ENCODE data around the gene GAL3ST3. TPM values are rescaled to one million over a fixed set of nuclear protein-coding genes. Genes with fewer than 3 reads are reported as not detected.

The GAL3ST3 gene
- total RNA-seq, 1 donor from 2014 or later, result under 0.01 TPM

DNA sequence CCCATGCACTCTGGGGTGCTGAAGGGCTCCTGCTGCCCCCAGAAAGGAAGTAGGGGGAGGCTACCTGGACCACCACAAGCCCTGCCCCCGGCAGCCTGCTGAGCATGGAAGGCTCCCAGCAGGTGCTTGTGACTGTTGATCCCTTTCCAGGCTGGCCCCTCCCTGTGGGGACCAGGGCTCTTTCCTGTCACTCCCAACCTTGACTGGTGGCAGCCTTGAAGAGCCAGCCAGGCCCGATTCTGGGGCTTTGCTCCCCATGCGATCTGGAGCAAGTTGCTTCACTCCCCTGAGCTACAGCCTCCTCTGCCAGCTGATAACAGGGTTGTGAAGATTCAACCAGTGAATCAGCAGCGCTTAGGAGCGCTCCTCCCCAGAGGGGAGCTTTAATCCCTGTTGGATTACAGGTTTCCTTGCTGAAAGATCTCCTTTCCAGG is 41.7 kb downstream of the GAL3ST3 start:
- peaks cover 14 to 27% (median 14%) of the 10 kb centered on the region in 3 donors for H3K36me3 ChIP-seq (ENCODE audit: control insufficient read depth in 3 of 3, insufficient read depth in 3 of 3, low read length in 3 of 3)
- peaks cover 22 to 47% (median 39%) of the 10 kb centered on the region in 3 donors for H3K4me1 ChIP-seq (ENCODE audit: control insufficient read depth in 3 of 3, insufficient read depth in 3 of 3, low read length in 3 of 3)
- peaks cover 9 to 11% (median 10%) of the 10 kb centered on the region in 3 donors for H3K27me3 ChIP-seq (ENCODE audit: control insufficient read depth in 3 of 3, insufficient read depth in 3 of 3, low read length in 3 of 3)
- no peak overlapping the region for H3K27ac ChIP-seq (ENCODE audit: low read depth, low read length)
- no peak overlapping the region for H3K4me3 ChIP-seq (ENCODE audit: low read length in 3 of 3)
- H3K9ac ChIP-seq (ENCODE audit: low read depth in 1 of 3, low read length in 3 of 3), result peak overlapping the region; percentile 8 to 57 (median 38)
- H3K9me3 ChIP-seq (ENCODE audit: control insufficient read depth in 3 of 3, low read length in 3 of 3), result no peaks in the 10 kb centered on the region

DNA sequence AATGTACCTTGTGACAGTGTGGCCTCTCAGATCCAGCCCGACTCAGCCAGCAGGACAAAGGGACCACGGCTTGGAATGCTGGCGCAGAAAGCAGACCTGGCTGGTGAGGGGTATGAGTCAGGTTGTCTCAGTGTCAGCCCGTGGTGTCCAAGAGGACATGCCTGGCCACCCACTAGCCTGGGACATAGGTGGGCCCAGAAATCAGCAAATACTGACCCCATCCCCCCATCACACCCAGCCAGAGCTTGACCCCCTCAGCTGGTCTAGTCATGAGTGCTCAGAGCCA is 42.1 kb downstream of the GAL3ST3 start:
- peaks cover 22 to 44% (median 39%) of the 10 kb centered on the region in 3 donors for H3K4me1 ChIP-seq (ENCODE audit: control insufficient read depth in 3 of 3, insufficient read depth in 3 of 3, low read length in 3 of 3)
- H3K36me3 ChIP-seq (ENCODE audit: control insufficient read depth in 3 of 3, insufficient read depth in 3 of 3, low read length in 3 of 3), result peaks cover 14 to 28% (median 14%) of the 10 kb centered on the region in 3 donors
- no peak overlapping the region for H3K4me3 ChIP-seq (ENCODE audit: low read length in 3 of 3)
- H3K9me3 ChIP-seq (ENCODE audit: control insufficient read depth in 3 of 3, low read length in 3 of 3), result no peaks in the 10 kb centered on the region
- H3K27me3 ChIP-seq (ENCODE audit: control insufficient read depth in 3 of 3, insufficient read depth in 3 of 3, low read length in 3 of 3), result peaks cover 6 to 7% (median 6%) of the 10 kb centered on the region in 3 donors
- H3K9ac ChIP-seq (ENCODE audit: low read depth in 1 of 3, low read length in 3 of 3), result peak overlapping the region; percentile 8 to 57 (median 38)
- no peak overlapping the region for H3K27ac ChIP-seq (ENCODE audit: low read depth, low read length)

DNA sequence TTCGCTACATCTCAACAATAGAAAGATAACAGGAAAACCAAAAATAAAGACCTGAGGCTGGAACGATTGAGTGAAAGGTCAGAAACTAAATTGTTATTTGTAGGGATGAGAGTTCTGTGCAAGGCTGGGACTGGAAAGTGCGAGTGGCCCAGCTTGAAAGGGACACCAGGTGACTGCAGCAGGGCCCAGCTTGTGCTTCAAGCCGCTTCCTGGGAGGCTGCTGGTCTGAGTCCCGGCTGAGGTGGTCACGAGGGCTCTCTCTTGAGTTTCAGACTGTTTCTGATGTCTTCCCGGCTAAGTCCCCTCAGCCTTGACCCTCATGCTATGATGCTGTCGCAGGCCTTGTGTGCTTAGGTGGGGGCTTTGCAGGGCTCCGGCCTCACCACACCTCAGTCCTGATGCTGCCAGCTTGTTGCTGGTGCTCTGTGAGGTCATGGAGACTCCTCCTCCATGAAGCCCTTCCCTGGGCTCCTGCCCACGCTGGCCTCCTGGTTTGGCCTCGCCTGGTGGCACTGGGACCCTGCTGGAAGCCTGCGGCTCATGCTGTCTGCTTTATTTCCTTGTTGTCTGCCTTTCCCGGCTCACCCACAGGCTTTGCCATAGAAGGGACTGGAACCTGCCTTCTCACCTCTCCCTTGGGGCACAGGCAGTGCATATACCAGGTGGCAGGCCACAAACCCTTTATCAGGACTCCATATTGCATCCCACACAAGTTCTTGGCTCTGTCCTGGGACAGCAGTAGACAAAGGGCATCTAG is 42.6 kb downstream of the GAL3ST3 start:
- H3K4me3 ChIP-seq (ENCODE audit: low read length in 3 of 3), result no peak overlapping the region
- no peak overlapping the region for H3K27ac ChIP-seq (ENCODE audit: low read depth, low read length)
- peaks cover under 1 to 2% (median 1%) of the 10 kb centered on the region in 3 donors for H3K27me3 ChIP-seq (ENCODE audit: control insufficient read depth in 3 of 3, insufficient read depth in 3 of 3, low read length in 3 of 3)
- peak overlapping the region in 2 of 3 donors; percentile 38 to 57 for H3K9ac ChIP-seq (ENCODE audit: low read depth in 1 of 3, low read length in 3 of 3)
- no peaks in the 10 kb centered on the region for H3K9me3 ChIP-seq (ENCODE audit: control insufficient read depth in 3 of 3, low read length in 3 of 3)
- peaks cover 22 to 45% (median 39%) of the 10 kb centered on the region in 3 donors for H3K4me1 ChIP-seq (ENCODE audit: control insufficient read depth in 3 of 3, insufficient read depth in 3 of 3, low read length in 3 of 3)
- H3K36me3 ChIP-seq (ENCODE audit: control insufficient read depth in 3 of 3, insufficient read depth in 3 of 3, low read length in 3 of 3), result peaks cover 14 to 29% (median 14%) of the 10 kb centered on the region in 3 donors

DNA sequence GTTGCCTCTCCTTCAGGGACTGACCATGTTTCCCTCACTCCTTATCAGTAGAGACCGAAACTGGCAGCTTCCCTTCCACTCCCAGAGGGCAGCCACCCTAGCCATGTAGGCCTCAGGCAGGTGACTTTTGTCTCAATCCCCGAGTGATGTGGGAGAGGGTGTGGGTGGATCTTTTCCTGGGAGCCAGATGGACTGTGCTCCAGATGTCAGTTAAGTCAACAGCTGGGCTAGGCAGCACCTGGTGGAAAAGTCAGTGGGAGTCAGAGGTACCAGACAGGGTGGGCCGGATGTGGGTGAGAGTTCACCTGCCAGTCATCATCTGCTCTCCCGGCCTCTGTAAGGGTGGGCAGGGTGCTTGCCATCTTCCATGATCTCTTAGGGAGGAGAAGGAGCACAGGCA is 44.8 kb downstream of the GAL3ST3 start:
- Histone ChIP-seq H3K36me3 (ENCODE audit: control insufficient read depth in 3 of 3, insufficient read depth in 3 of 3, low read length in 3 of 3) (peaks cover 26 to 43% (median 27%) of the 10 kb centered on the region in 3 donors), H3K4me3 (ENCODE audit: low read length in 3 of 3) (peak overlapping the region in 1 of 3 donors; percentile 29), H3K9ac (ENCODE audit: low read depth in 1 of 3, low read length in 3 of 3) (peak overlapping the region in 2 of 3 donors; percentile 58 to 60), H3K27ac (ENCODE audit: low read depth, low read length) (peak overlapping the region; percentile 18), H3K9me3 (ENCODE audit: control insufficient read depth in 3 of 3, low read length in 3 of 3) (no peaks in the 10 kb centered on the region), H3K4me1 (ENCODE audit: control insufficient read depth in 3 of 3, insufficient read depth in 3 of 3, low read length in 3 of 3) (peaks cover 33 to 59% (median 51%) of the 10 kb centered on the region in 3 donors), H3K27me3 (ENCODE audit: control insufficient read depth in 3 of 3, insufficient read depth in 3 of 3, low read length in 3 of 3) (no peaks in the 10 kb centered on the region)

DNA sequence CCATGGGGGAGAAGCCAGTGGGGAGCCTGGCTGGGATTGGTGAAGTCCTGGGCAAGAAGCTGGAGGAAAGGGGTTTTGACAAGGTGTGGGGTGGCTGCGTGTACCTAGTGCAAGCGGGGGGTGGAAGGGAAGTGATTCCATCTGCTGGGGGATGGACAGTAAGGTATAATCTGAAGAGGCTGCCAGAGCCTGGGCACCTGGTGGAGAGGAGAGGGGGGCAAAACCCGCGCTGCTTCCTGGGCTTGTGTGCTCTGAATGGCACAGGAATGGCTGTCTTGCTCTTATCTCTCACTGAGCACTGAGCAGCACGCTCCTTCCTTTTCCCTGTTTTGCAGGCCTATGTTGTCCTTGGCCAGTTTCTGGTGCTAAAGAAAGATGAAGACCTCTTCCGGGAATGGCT is 45.7 kb downstream of the GAL3ST3 start:
- Histone ChIP-seq H3K4me3 (ENCODE audit: low read length in 3 of 3) (peak overlapping the region; percentile 88 to 99 (median 97)), H3K4me1 (ENCODE audit: control insufficient read depth in 3 of 3, insufficient read depth in 3 of 3, low read length in 3 of 3) (peaks cover 35 to 59% (median 51%) of the 10 kb centered on the region in 3 donors), H3K36me3 (ENCODE audit: control insufficient read depth in 3 of 3, insufficient read depth in 3 of 3, low read length in 3 of 3) (peaks cover 34 to 52% (median 36%) of the 10 kb centered on the region in 3 donors), H3K9ac (ENCODE audit: low read depth in 1 of 3, low read length in 3 of 3) (peak overlapping the region; percentile 81 to 98 (median 97)), H3K27me3 (ENCODE audit: control insufficient read depth in 3 of 3, insufficient read depth in 3 of 3, low read length in 3 of 3) (no peaks in the 10 kb centered on the region), H3K27ac (ENCODE audit: low read depth, low read length) (peak overlapping the region; percentile 95), H3K9me3 (ENCODE audit: control insufficient read depth in 3 of 3, low read length in 3 of 3) (no peaks in the 10 kb centered on the region)

DNA sequence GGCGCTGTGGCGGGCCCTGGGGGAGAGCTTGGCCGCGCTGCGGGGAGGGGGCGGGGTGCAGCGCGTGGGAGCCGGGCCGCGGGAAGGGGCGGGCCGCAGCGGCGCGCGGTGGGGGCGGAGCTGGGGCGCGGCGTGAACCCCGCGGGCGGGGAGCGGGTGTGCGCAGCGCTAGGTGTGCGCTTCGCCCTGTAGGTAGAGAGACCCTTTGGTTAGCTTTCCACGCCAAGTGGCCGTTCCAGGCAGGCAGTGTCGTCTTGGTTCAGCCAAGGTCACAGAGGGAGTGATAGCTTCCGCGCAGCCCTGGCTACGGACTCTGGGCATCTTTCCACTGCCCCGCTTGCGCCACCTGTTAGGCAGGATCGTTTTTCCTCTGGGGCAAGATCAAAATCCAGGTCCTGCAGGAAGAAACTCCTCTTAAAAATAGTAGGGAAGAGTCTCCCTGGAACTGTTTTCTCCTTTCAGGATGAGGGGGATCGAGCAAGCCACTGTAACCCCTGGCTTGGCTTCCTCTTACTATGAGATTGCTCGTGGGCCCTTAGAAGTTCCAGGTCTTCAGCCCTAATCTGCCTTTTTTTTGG is 46.2 kb downstream of the GAL3ST3 start:
- peaks cover 39 to 55% (median 42%) of the 10 kb centered on the region in 3 donors for H3K36me3 ChIP-seq (ENCODE audit: control insufficient read depth in 3 of 3, insufficient read depth in 3 of 3, low read length in 3 of 3)

DNA sequence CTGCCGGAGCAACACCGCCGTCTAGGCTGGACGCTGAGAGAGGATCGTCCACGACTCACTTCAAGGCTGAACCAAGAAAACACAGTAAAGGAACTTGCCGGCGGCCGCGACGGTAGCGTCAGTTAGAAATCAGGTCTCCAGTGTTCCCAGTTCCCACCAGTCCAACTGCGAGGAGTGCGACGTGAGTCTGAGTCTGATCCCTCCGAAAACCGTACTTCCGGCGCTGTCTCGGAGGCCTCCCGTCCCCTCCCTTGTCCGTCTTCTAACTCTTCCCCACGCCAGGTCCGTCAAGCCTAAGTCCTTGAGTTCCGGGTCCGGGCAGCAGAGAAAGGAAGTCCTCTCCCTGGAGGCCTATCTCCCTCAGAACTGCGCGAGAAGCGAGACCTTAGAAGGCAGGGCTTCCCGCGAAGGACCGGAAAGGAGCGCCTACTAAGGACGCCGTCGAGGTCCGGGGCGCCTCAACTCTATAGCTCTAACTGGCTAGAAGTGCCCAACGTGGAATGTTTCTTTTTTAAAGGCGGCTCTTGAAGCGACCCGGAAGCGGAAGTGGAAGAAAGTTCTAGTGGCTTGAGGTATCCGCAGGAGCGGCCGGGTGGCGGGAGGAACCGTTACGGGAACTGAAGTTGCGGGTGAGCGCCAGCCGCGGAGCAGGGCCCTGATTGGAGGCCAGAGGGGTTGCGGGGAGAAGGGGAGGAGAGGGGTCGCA is 46.9 kb downstream of the GAL3ST3 start, which contains the start of the genes BANF1 and EIF1AD:
Gene BANF1 (plus strand): TSS at position 562 of the 706 bp plus-strand sequence. CDS start 748 bp downstream, outside the sequence.
Gene EIF1AD (minus strand): TSS at position 216 of the 706 bp plus-strand sequence. CDS start 1,768 bp downstream, outside the sequence.
- Histone ChIP-seq H3K9ac (ENCODE audit: low read depth in 1 of 3, low read length in 3 of 3) (peak within 1 kb of the TSS; percentile 90 to 98 (median 97)), H3K4me1 (ENCODE audit: control insufficient read depth in 3 of 3, insufficient read depth in 3 of 3, low read length in 3 of 3) (peaks cover 31 to 51% (median 41%) of the 10 kb centered on the region in 3 donors), H3K4me3 (ENCODE audit: low read length in 3 of 3) (peak within 1 kb of the TSS; percentile 88 to 99 (median 97)), H3K27me3 (ENCODE audit: control insufficient read depth in 3 of 3, insufficient read depth in 3 of 3, low read length in 3 of 3) (no peaks in the 10 kb centered on the region), H3K9me3 (ENCODE audit: control insufficient read depth in 3 of 3, low read length in 3 of 3) (no peaks in the 10 kb centered on the region), H3K27ac (ENCODE audit: low read depth, low read length) (peak within 1 kb of the TSS; percentile 95), H3K36me3 (ENCODE audit: control insufficient read depth in 3 of 3, insufficient read depth in 3 of 3, low read length in 3 of 3) (peaks cover 46 to 62% (median 48%) of the 10 kb centered on the region in 3 donors)

More for the DNA sequence above, 46.2 kb downstream of the GAL3ST3 start:
- peaks cover 35 to 57% (median 48%) of the 10 kb centered on the region in 3 donors for H3K4me1 ChIP-seq (ENCODE audit: control insufficient read depth in 3 of 3, insufficient read depth in 3 of 3, low read length in 3 of 3)
- H3K9ac ChIP-seq (ENCODE audit: low read depth in 1 of 3, low read length in 3 of 3), result peak overlapping the region; percentile 90 to 98 (median 97)
- peak overlapping the region; percentile 88 to 99 (median 97) for H3K4me3 ChIP-seq (ENCODE audit: low read length in 3 of 3)
- H3K27ac ChIP-seq (ENCODE audit: low read depth, low read length), result peak overlapping the region; percentile 95
- H3K27me3 ChIP-seq (ENCODE audit: control insufficient read depth in 3 of 3, insufficient read depth in 3 of 3, low read length in 3 of 3), result no peaks in the 10 kb centered on the region
- H3K9me3 ChIP-seq (ENCODE audit: control insufficient read depth in 3 of 3, low read length in 3 of 3), result no peaks in the 10 kb centered on the region

DNA sequence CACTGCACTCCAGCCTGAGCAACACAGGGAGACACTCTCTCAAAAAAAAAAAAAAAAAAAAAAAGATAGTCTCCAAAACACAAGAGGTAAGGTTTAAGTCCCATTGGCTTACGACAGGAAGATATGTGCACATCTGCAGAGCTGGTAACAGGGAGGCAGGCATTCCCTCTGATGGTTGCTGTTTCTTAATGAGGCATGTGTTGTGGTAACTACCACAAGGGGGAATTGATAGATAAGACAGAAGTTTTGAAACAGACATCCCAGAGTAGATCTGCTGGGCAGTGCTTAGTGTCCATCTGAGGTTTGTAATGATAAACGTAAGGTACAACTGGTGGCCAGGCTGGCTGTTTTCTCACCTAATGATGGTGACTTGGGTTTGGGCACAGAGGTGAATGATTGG is 51.7 kb downstream of the GAL3ST3 start:
- H3K4me1 ChIP-seq (ENCODE audit: control insufficient read depth in 3 of 3, insufficient read depth in 3 of 3, low read length in 3 of 3), result peaks cover 13 to 20% (median 13%) of the 10 kb centered on the region in 3 donors
- no peaks in the 10 kb centered on the region for H3K27me3 ChIP-seq (ENCODE audit: control insufficient read depth in 3 of 3, insufficient read depth in 3 of 3, low read length in 3 of 3)
- no peak overlapping the region for H3K4me3 ChIP-seq (ENCODE audit: low read length in 3 of 3)
- no peak overlapping the region for H3K27ac ChIP-seq (ENCODE audit: low read depth, low read length)
- H3K36me3 ChIP-seq (ENCODE audit: control insufficient read depth in 3 of 3, insufficient read depth in 3 of 3, low read length in 3 of 3), result peaks cover 34 to 37% (median 34%) of the 10 kb centered on the region in 3 donors
- no peak overlapping the region for H3K9ac ChIP-seq (ENCODE audit: low read depth in 1 of 3, low read length in 3 of 3)
- no peaks in the 10 kb centered on the region for H3K9me3 ChIP-seq (ENCODE audit: control insufficient read depth in 3 of 3, low read length in 3 of 3)

DNA sequence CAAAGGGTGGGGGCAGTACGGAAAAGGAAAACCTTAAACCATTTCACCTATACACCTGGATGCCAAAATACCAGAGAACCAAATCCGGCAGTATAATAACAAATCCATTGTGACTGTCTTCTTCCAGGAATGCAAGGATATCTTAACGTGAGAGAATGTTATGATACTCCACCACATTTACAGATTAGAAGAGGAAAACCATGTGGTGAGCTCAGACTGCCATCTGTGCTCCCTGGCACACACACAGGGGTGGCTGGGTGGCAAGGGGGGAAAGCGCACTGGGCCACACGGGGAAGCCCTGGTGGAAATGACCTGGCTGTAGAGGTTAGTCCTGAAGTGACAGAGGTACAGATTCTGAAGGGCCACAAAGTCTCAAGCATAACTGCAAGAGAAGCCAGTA is 56.9 kb downstream of the GAL3ST3 start:
- Histone ChIP-seq H3K9ac (ENCODE audit: low read depth in 1 of 3, low read length in 3 of 3) (peak overlapping the region in 1 of 3 donors; percentile 16), H3K9me3 (ENCODE audit: control insufficient read depth in 3 of 3, low read length in 3 of 3) (no peaks in the 10 kb centered on the region), H3K27ac (ENCODE audit: low read depth, low read length) (no peak overlapping the region), H3K4me3 (ENCODE audit: low read length in 3 of 3) (no peak overlapping the region), H3K36me3 (ENCODE audit: control insufficient read depth in 3 of 3, insufficient read depth in 3 of 3, low read length in 3 of 3) (peaks cover 0 to 2% (median 1%) of the 10 kb centered on the region in 3 donors), H3K4me1 (ENCODE audit: control insufficient read depth in 3 of 3, insufficient read depth in 3 of 3, low read length in 3 of 3) (no peaks in the 10 kb centered on the region), H3K27me3 (ENCODE audit: control insufficient read depth in 3 of 3, insufficient read depth in 3 of 3, low read length in 3 of 3) (no peaks in the 10 kb centered on the region)
